Fibroblast of pulmonary artery (primary cell): ENCODE measurements around the gene CRYBG3.

Experiments
- DNase-seq: peaks from one replicate; pipeline ENCODE4 v3.0.0-alpha.2; 2010; ENCODE audit warnings: low read depth
- H3K4me3 ChIP-seq: replicated peaks from 2 replicates; pipeline ENCODE4 v1.5.1; 2011; ENCODE audit warnings: low read depth, mild to moderate bottlenecking, control low read depth, low read length, moderate library complexity
- TF ChIP-seq, protein P1 (sequence below): IDR thresholded peaks from 2 replicates; pipeline ENCODE4 v1.5.1; 2011; ENCODE audit warnings: mild to moderate bottlenecking, control low read depth, low read length, inconsistent platforms; ENCODE audit errors: missing control alignments

The CRYBG3 gene

DNA sequence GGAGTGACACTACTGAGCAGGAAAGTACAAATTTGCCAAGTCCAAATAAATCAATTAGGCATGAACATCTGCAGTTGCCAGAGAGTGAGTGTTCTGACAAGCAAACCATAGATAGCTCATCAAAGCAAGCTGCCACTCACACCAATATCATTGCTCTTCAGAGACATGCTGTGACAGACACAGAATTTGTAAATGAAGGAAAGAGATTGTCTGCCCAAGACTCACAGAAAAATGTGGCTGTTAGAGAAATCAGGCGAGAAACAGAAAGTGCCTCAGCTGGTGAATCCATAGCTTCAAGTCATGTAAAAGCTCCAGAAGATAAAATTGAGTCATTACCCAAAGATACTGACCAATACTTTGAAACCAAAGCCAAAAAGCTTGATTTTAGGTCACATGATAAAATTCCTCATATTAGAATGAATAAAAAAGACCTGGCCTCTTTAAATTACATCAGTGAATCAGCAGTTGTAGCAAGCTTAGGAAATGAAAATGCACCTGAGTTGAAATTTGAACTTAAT, 50.8 kb downstream of the CRYBG3 start:
- peak; percentile 6 for DNase-seq
- H3K4me3 ChIP-seq = no peak overlapping the region
- TF ChIP-seq, protein P1, sequence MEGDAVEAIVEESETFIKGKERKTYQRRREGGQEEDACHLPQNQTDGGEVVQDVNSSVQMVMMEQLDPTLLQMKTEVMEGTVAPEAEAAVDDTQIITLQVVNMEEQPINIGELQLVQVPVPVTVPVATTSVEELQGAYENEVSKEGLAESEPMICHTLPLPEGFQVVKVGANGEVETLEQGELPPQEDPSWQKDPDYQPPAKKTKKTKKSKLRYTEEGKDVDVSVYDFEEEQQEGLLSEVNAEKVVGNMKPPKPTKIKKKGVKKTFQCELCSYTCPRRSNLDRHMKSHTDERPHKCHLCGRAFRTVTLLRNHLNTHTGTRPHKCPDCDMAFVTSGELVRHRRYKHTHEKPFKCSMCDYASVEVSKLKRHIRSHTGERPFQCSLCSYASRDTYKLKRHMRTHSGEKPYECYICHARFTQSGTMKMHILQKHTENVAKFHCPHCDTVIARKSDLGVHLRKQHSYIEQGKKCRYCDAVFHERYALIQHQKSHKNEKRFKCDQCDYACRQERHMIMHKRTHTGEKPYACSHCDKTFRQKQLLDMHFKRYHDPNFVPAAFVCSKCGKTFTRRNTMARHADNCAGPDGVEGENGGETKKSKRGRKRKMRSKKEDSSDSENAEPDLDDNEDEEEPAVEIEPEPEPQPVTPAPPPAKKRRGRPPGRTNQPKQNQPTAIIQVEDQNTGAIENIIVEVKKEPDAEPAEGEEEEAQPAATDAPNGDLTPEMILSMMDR = no peak

DNA sequence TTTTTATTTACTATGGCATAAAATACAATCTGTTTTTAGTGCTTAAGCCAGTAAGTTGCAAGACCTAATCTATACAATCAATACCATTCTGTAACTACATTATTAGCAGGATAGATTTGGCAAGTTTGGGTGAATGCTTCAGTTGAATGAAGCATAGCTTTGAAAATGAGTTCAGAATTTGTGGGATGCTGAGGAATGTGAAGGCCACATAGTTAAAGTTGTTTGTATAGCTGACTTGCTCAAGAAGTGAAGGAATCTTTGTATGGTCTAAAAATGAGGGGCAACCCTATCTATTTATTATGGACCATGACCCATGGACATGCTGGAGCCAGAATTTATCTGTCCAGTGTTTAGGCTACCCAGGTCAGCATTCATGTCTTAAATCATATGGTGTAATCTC, 58.5 kb downstream of the CRYBG3 start:
- no peak overlapping the region for H3K4me3 ChIP-seq
- DNase-seq = peak; percentile 8
- TF ChIP-seq, protein P1 = no peak

DNA sequence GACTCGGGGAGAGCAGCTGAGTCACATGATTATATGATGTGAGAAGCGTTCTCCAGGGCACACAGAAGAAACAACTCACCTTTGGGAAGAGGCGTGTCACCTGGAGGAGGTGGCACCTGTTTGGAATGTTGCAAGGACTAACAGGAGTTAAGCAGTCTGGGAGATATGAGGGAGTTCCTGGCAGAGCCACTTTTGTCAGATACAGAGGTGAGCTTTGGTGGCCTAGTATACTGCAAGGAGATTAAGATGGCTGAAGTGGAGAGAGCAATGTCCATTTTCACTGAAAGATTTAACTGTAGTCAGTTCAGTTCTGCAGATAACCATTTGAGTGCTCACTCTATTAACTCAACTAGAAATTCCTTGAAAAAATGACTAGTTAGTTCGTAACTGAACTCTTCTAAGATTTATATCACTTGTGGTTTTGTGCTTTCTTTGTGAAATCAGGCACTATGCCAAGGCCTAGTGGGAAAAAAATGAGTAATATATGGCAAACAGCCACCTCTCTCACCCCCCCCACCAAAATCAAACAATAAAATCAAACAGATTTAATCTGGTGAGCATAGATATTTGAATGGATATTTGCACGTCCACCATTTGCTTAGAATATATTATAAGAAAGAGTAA, 61.3 kb downstream of the CRYBG3 start:
- TF ChIP-seq, protein P1 = no peak
- no peak overlapping the region for H3K4me3 ChIP-seq
- peak; percentile 73 for DNase-seq

DNA sequence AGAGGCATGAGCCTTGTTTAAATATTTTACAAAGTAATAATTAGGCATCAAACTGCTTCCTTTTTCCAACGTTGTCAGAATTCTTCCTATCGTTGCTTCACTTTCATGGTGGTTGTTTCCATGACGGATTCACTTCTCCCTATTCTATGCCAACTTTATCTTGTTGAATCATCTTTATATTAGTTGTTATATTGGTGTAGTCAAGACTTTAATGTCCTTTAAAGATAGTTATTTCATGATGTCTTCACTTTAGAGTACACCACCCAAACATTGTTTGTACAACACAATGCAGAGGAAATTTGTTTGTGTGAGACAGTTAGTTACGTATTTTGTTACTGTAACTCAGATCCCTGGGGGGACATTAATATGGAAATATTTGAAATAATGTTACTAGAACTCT, 61.9 kb downstream of the CRYBG3 start:
- TF ChIP-seq, protein P1 = no peak
- no peak overlapping the region for H3K4me3 ChIP-seq
- no peak for DNase-seq

DNA sequence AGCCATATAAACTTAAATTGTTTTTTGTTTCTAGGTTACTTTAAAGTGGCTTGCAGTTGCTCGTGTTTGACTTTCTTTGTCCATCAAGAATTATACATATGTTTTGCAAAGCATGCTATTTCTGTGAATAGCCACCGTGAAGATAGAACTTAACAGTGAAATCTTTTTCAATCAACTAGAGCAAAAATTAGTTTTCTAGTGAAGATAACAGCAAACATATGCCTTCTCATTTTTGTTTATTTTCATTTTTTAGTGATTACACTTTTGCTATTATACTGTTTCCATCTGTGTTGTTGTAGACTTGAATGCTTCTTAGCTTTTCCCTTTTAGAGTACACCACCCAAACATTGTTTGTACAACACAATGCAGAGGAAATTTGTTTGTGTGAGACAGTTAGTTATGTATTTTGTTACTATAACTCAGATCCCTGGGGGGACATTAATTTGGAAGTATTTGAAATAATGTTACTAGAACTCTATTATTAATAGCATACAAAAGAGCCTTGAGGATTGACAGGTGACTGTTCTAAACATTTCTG, 62.8 kb downstream of the CRYBG3 start:
- TF ChIP-seq, protein P1 = no peak
- no peak for DNase-seq
- no peak overlapping the region for H3K4me3 ChIP-seq

DNA sequence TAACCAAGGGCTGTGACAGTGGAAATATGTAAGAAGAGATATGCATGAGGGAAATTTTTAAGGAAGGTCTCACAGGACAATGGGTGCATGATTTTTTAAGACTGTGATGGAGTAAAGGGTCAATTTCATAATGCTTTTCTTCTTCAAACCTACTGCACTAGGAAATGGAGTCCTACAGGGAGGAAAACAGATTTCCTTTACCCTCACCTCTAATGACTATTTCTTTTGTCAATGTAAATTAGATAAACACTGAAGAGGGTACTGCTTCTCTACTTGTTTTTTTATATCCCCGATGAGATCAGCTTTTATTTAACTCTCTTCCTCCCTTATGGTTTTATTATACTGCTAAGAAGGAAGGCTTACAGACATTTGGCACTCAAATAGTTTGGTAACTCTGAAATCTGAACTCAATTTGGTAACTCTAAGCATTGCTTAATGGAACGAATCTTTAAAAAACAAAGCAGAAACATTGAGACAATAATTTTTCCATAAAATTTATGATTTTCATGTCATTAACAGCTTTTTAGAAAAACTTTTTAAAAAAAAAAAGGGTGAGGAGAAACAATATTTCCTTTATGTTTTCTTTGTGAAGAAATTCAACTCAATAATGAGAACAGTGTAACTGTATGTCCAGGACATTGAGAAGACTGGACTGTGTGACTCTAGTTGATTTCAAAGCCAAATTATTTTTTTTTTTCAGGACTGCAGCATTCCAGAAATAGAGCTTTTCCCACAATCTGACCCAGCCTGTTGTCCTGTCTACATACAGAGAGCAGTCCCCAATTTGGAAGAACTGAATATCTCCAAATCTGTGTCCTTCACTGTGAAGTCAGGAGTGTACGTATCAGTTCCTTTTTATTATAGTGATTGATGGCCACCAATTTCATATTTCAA, 64.4 kb downstream of the CRYBG3 start:
- TF ChIP-seq, protein P1 = no peak
- H3K4me3 ChIP-seq = no peak overlapping the region
- DNase-seq = no peak
